CD14-positive monocyte (primary cell): Measurements from ENCODE around the gene STRAP. TPM values are rescaled to one million over a fixed set of nuclear protein-coding genes. Genes with fewer than 3 reads are reported as not detected.

Experiments used
- DNase-seq, 3 donors: peaks; one replicate each; pipeline ENCODE4 v3.0.0-alpha.2; 2011 to 2022
- H2AFZ ChIP-seq: 2 replicates; pipeline ENCODE4 v1.6.0; 2012; ENCODE audit warnings: mild to moderate bottlenecking, low read depth, low read length, inconsistent platforms; ENCODE audit not compliant: insufficient read depth, poor library complexity, severe bottlenecking
- H3K27ac ChIP-seq, 2 donors: 1 replicate in 1 of 2; 2 replicates in 1 of 2; pipeline ENCODE4 v1.5.1; 2012 to 2013; ENCODE audit warnings: low read length in 2 of 2, control low read depth in 1 of 2, inconsistent platforms in 1 of 2, low read depth in 1 of 2, mild to moderate bottlenecking in 1 of 2
- H3K27me3 ChIP-seq, 2 donors: one replicate each; pipeline versions ENCODE4 v1.6.0 to v1.6.1; 2011 to 2013; ENCODE audit warnings: low read length in 2 of 2; ENCODE audit not compliant: control insufficient read depth in 2 of 2, insufficient read depth in 2 of 2
- H3K36me3 ChIP-seq, 2 donors: replicated peaks in 1 of 2; 1 replicate in 1 of 2; 2 replicates in 1 of 2; pipeline versions ENCODE4 v1.5.1 to v1.6.1; 2012 to 2013; ENCODE audit warnings: low read length in 2 of 2, control low read depth in 1 of 2, inconsistent platforms in 1 of 2, mild to moderate bottlenecking in 1 of 2; ENCODE audit not compliant: insufficient read depth in 2 of 2, control insufficient read depth in 1 of 2
- H3K4me1 ChIP-seq, 2 donors: 1 replicate in 1 of 2; 2 replicates in 1 of 2; pipeline versions ENCODE4 v1.5.1 to v1.6.1; 2012 to 2013; ENCODE audit warnings: low read length in 2 of 2, control low read depth in 1 of 2, inconsistent platforms in 1 of 2, mild to moderate bottlenecking in 1 of 2, moderate library complexity in 1 of 2; ENCODE audit not compliant: insufficient read depth in 2 of 2, control insufficient read depth in 1 of 2
- H3K4me2 ChIP-seq: replicated peaks from 2 replicates; pipeline ENCODE3; 2012; ENCODE audit warnings: low read length, moderate library complexity, mild to moderate bottlenecking; ENCODE audit not compliant: poor library complexity, severe bottlenecking; ENCODE audit errors: extremely low read depth
- H3K4me3 ChIP-seq, 3 experiments: fragments of 200-600 bp in 1 of 3; sonication (generic) in 1 of 3; replicated peaks in 1 of 3; 1 replicate in 2 of 3; 2 replicates in 1 of 3; pipeline ENCODE4 v1.5.1; 2011 to 2013; ENCODE audit warnings: low read length in 3 of 3, mild to moderate bottlenecking in 3 of 3, control low read depth in 2 of 3, low read depth in 2 of 3, inconsistent platforms in 1 of 3, moderate library complexity in 1 of 3
- H3K79me2 ChIP-seq: 2 replicates; pipeline ENCODE4 v1.6.0; 2012; ENCODE audit warnings: mild to moderate bottlenecking, control low read depth, inconsistent platforms, low read length, moderate library complexity; ENCODE audit not compliant: insufficient read depth
- H3K9ac ChIP-seq: 2 replicates; pipeline ENCODE4 v1.6.0; 2017; ENCODE audit warnings: low read length, mild to moderate bottlenecking; ENCODE audit not compliant: insufficient read depth, poor library complexity, severe bottlenecking
- H3K9me3 ChIP-seq, 2 donors: replicated peaks in 1 of 2; 1 replicate in 1 of 2; 2 replicates in 1 of 2; pipeline versions ENCODE4 v1.5.1 to v1.6.1; 2012 to 2013; ENCODE audit warnings: low read length in 2 of 2, control low read depth in 1 of 2; ENCODE audit not compliant: control insufficient read depth in 1 of 2, insufficient read depth in 1 of 2
- H4K20me1 ChIP-seq: 2 replicates; pipeline ENCODE4 v1.6.0; 2012; ENCODE audit warnings: mild to moderate bottlenecking, low read length, control low read depth, moderate library complexity; ENCODE audit not compliant: insufficient read depth
- H3K27ac Mint-ChIP-seq, 7 donors: one replicate each; pipeline ENCODE4 v1.8.0; 2020; ENCODE audit warnings: mild to moderate bottlenecking in 7 of 7, mixed read lengths in 7 of 7, moderate library complexity in 6 of 7, inconsistent platforms in 2 of 7
- H3K27me3 Mint-ChIP-seq, 3 donors: one replicate each; pipeline ENCODE4 v1.8.0; 2021 to 2022; ENCODE audit warnings: low read depth in 3 of 3, mild to moderate bottlenecking in 3 of 3, mixed read lengths in 3 of 3, moderate library complexity in 3 of 3, inconsistent platforms in 1 of 3
- H3K36me3 Mint-ChIP-seq, 2 donors: one replicate each; pipeline ENCODE4 v1.8.0; 2020; ENCODE audit warnings: mixed read lengths in 2 of 2, inconsistent platforms in 1 of 2, mild to moderate bottlenecking in 1 of 2
- H3K4me1 Mint-ChIP-seq: one replicate; pipeline ENCODE4 v1.8.0; 2020; ENCODE audit warnings: mild to moderate bottlenecking, mixed read lengths
- H3K4me3 Mint-ChIP-seq, 2 donors: one replicate each; pipeline ENCODE4 v1.8.0; 2020; ENCODE audit warnings: mild to moderate bottlenecking in 2 of 2, mixed read lengths in 2 of 2, moderate library complexity in 1 of 2
- H3K9me3 Mint-ChIP-seq, 7 donors: one replicate each; pipeline ENCODE4 v1.8.0; 2020 to 2022; ENCODE audit warnings: mixed read lengths in 7 of 7, mild to moderate bottlenecking in 6 of 7, moderate library complexity in 6 of 7, inconsistent platforms in 2 of 7
- WGBS: methylation state at CpG from one replicate; pipeline ENCODE4 v1.1.5; 2013; ENCODE audit warnings: missing lambda C conversion rate; ENCODE audit not compliant: insufficient coverage; 5-methylcytosine and 5-hydroxymethylcytosine counted together
- intact Hi-C, 2 donors: fragments of 100-400 bp; cut with micrococcal nuclease; formaldehyde crosslinking; loops; one replicate each; pipeline versions ENCODE4 v1.15.0 to v1.15.1; 2023
- polyA plus RNA-seq, 3 donors: library from polyadenylated mRNA; depleted of rRNA in 1 of 3; unstranded in 2 of 3; stranded (reverse) in 1 of 3; fragments of 300-500 nt in 2 of 3; fragments of >200 nt in 1 of 3; fragmentation: Illumina TruSeq in 2 of 3; gene quantifications; 1 replicate in 2 of 3; 2 replicates in 1 of 3; pipeline ENCODE4 v1.2.3, GENCODE V29; 2012 to 2021
- TF ChIP-seq, protein P1 (sequence below): fragments of 200-600 bp; IDR thresholded peaks from one replicate; pipeline ENCODE4 v1.8.0; 2022; ENCODE audit warnings: antibody characterized with exemption, mild to moderate bottlenecking

The STRAP gene
- polyA plus RNA-seq, 3 donors: 53.7 to 111 (median 98.2) TPM

DNA sequence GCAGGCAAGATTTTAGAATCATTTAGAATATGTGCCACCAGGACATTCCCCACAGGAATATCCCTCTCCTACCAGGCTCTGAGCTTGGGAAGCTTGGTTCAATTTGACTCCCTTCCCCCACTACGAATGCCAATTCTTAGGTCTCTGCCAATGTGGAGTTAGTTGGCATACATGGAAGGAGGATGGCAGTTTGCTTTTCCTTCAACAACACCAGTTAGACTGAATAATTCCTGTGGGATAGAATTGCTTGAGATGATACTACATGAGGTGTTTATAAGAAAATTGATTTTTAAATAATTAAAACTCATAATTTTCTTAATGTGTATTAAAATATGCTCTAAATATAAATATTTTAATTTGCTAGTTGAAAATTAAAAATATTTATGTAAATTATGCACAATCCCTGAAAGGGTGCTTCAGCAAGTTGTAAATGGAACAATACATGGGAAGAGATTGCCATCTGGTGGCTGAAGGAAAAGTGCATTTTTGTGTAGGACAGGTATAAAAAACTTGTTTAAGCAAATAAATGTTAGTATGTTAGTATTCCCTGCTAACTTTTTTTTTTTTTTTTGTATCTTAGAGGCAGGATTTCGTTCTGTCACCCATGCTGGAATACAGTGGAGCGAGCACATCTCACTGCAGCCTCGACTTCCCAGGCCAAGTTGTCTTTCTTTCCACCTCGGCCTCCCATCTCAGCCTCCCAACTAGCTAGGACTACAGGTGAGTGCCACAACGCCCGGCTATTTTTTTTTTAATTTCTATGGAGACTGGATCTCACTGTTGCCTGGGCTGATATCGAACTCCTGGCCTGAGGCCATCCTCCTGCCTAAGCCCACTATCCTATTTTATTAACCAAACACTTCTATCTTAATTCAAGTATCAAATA lies 25.8 kb upstream of the STRAP start:
- Histone ChIP-seq H3K27me3 (no peaks in the 10 kb centered on the region), H3K4me3 (no peak overlapping the region), H3K9me3 (no peaks in the 10 kb centered on the region), H3K4me2 (no peak overlapping the region), H3K79me2 (no peaks in the 10 kb centered on the region), H4K20me1 (no peaks in the 10 kb centered on the region), H3K4me1 (no peaks in the 10 kb centered on the region), H3K9ac (no peak overlapping the region), H3K27ac (no peak overlapping the region), H2AFZ (no peak overlapping the region), H3K36me3 (no peaks in the 10 kb centered on the region)
- no peaks in the 10 kb centered on the region for H3K9me3 Mint-ChIP-seq
- peak; percentile 41 to 60 (median 57) for DNase-seq
- TF ChIP-seq, protein P1, sequence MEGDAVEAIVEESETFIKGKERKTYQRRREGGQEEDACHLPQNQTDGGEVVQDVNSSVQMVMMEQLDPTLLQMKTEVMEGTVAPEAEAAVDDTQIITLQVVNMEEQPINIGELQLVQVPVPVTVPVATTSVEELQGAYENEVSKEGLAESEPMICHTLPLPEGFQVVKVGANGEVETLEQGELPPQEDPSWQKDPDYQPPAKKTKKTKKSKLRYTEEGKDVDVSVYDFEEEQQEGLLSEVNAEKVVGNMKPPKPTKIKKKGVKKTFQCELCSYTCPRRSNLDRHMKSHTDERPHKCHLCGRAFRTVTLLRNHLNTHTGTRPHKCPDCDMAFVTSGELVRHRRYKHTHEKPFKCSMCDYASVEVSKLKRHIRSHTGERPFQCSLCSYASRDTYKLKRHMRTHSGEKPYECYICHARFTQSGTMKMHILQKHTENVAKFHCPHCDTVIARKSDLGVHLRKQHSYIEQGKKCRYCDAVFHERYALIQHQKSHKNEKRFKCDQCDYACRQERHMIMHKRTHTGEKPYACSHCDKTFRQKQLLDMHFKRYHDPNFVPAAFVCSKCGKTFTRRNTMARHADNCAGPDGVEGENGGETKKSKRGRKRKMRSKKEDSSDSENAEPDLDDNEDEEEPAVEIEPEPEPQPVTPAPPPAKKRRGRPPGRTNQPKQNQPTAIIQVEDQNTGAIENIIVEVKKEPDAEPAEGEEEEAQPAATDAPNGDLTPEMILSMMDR: peak; percentile 91
- intact Hi-C loops: loop anchor here in 1 of 2 donors (2.0 to 10.0 kb wide), 3 partner anchors 266 to 582 kb away; no protein-coding TSS in a partner anchor
- peaks cover 0 to 2% (median 0%) of the 10 kb centered on the region in 3 donors for H3K27me3 Mint-ChIP-seq
- 100% methylated on average over 1 of the region's 8 CpGs for WGBS
- no peaks in the 10 kb centered on the region for H3K36me3 Mint-ChIP-seq
- peaks cover 3% of the 10 kb centered on the region for H3K4me1 Mint-ChIP-seq
- no peak overlapping the region for H3K4me3 Mint-ChIP-seq
- no peak overlapping the region for H3K27ac Mint-ChIP-seq

DNA sequence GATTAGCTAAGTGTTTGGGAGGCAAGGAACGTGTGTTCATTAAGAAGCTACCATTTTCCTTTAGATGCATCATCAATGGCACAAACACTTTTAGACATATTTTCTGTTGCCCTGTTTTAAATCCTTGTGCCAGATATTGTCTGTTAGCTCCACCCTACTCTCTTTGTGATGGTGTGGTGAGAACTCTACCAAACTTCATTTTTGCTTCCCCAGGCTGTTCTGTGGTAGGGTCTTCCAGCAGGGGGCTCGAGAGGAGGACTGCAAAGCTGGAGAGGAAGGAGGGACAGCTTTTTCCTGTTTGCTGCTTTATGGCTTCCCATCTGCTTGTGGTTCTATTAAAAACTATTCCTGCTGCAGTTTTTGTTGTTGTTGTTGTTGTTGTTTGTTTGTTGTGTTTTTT lies 23.8 kb upstream of the STRAP start:
- no peak overlapping the region for H3K27ac Mint-ChIP-seq
- intact Hi-C loops: loop anchor here in 1 of 2 donors (10.0 kb wide), 2 partner anchors 324 to 584 kb away; no protein-coding TSS in a partner anchor

More for the DNA sequence above, 23.8 kb upstream of the STRAP start:
- Histone ChIP-seq H3K9ac (no peak overlapping the region), H2AFZ (peak overlapping the region; percentile 33), H4K20me1 (no peaks in the 10 kb centered on the region), H3K27me3 (no peaks in the 10 kb centered on the region), H3K4me3 (no peak overlapping the region), H3K27ac (no peak overlapping the region), H3K4me1 (no peaks in the 10 kb centered on the region), H3K4me2 (no peak overlapping the region), H3K36me3 (no peaks in the 10 kb centered on the region), H3K79me2 (no peaks in the 10 kb centered on the region), H3K9me3 (no peaks in the 10 kb centered on the region)
- H3K36me3 Mint-ChIP-seq: no peaks in the 10 kb centered on the region
- DNase-seq: no peak
- H3K9me3 Mint-ChIP-seq: peaks cover 0 to 2% (median 0%) of the 10 kb centered on the region in 7 donors
- no CpG with 5 or more reads among the region's 2 CpGs for WGBS
- TF ChIP-seq, protein P1: no peak
- H3K4me1 Mint-ChIP-seq: peaks cover 3% of the 10 kb centered on the region
- H3K4me3 Mint-ChIP-seq: no peak overlapping the region
- peaks cover 0 to 2% (median 0%) of the 10 kb centered on the region in 3 donors for H3K27me3 Mint-ChIP-seq
